Measurements from ENCODE around the gene VCL. TPM values are rescaled to one million over a fixed set of nuclear protein-coding genes. Genes with fewer than 3 reads are reported as not detected.

Gene VCL
- total and polyA plus RNA-seq, 8 donors = 90.6 to 195 (median 98.2) TPM

DNA sequence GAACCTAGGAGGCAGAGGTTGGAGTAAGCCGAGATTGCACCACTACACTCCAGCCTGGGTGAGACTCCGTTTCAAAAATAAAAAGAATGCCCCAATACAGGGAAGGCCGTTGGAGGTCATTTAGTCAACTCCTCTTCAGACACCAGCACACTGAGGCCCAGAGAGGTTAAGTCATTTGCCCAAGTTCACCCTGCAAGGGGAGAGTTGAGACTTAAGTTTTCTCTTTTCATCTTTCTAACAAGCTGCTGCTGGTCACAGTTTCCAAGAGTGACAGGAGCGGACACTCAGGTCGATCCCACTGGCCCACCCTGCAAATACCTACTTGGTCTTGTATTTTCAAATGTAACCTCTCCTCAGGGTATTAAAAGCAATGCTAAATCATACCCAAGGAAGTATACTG is 30.4 kb upstream of the VCL start:
- Histone ChIP-seq H3K27me3 (no peaks in the 10 kb centered on the region), H3K36me3 (no peaks in the 10 kb centered on the region), H3K27ac (peak overlapping the region in 1 of 2 donors; percentile 7), H3K4me1 (peaks cover 11 to 38% of the 10 kb centered on the region in 2 donors), H3K9me3 (no peaks in the 10 kb centered on the region), H3K4me3 (no peak overlapping the region)
- intact Hi-C loops (cut with DNase I) = no loop called here
- TF ChIP-seq, protein P1, sequence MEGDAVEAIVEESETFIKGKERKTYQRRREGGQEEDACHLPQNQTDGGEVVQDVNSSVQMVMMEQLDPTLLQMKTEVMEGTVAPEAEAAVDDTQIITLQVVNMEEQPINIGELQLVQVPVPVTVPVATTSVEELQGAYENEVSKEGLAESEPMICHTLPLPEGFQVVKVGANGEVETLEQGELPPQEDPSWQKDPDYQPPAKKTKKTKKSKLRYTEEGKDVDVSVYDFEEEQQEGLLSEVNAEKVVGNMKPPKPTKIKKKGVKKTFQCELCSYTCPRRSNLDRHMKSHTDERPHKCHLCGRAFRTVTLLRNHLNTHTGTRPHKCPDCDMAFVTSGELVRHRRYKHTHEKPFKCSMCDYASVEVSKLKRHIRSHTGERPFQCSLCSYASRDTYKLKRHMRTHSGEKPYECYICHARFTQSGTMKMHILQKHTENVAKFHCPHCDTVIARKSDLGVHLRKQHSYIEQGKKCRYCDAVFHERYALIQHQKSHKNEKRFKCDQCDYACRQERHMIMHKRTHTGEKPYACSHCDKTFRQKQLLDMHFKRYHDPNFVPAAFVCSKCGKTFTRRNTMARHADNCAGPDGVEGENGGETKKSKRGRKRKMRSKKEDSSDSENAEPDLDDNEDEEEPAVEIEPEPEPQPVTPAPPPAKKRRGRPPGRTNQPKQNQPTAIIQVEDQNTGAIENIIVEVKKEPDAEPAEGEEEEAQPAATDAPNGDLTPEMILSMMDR (IDR thresholded peaks at IDR 0.05) = no peak
- ATAC-seq (no peak), DNase-seq (no peak)

- Histone ChIP-seq H3K4me1 (peaks cover 11 to 38% of the 10 kb centered on the region in 2 donors), H3K27me3 (no peaks in the 10 kb centered on the region), H3K9me3 (no peaks in the 10 kb centered on the region), H3K36me3 (no peaks in the 10 kb centered on the region), H3K27ac (peak overlapping the region in 1 of 2 donors; percentile 23), H3K4me3 (no peak overlapping the region)
- TF ChIP-seq, protein P1 (IDR thresholded peaks at IDR 0.05) = no peak
- ATAC-seq (peak; percentile 9), DNase-seq (peak in 2 of 4 donors; percentile 26 to 33)
- intact Hi-C loops (cut with DNase I) = no loop called here
Measured at GRCh38 chr10:73968098-73968521, 29.8 kb upstream of the VCL start.

- DNase-seq (no peak), ATAC-seq (no peak)
- peaks cover 11 to 38% of the 10 kb centered on the region in 2 donors for H3K4me1 ChIP-seq
- H3K27me3 ChIP-seq = no peaks in the 10 kb centered on the region
- TF ChIP-seq, protein P1 (IDR thresholded peaks at IDR 0.05) = no peak
- no peaks in the 10 kb centered on the region for H3K9me3 ChIP-seq
- H3K4me3 ChIP-seq = no peak overlapping the region
- intact Hi-C loops (cut with DNase I) = no loop called here
- H3K36me3 ChIP-seq = no peaks in the 10 kb centered on the region
- H3K27ac ChIP-seq = no peak overlapping the region
Measured at GRCh38 chr10:73969224-73969841, 28.6 kb upstream of the VCL start.

DNA sequence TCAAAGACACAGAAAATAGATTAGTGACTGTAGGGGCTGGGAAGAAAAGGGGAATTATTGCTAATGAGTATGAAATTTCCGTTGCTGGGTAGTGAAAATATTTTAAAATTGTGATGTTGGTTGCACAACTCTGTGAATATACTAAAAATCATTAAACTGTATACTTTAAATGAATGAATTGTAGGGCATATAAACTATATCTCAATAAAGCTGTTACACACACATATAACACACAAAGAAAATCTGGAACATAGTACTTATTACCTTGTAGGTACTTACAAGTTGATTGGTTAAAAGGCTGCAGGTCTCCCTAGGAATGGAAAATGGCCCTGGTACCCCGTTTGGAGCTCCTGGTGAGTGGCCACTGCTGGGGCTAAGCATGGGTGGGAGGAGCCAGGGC is 27.1 kb upstream of the VCL start:
- peaks cover 7 to 32% of the 10 kb centered on the region in 2 donors for H3K4me1 ChIP-seq
- H3K4me3 ChIP-seq = no peak overlapping the region
- DNase-seq = no peak
- no peak for ATAC-seq
- TF ChIP-seq, protein P1 (IDR thresholded peaks at IDR 0.05) = no peak
- H3K36me3 ChIP-seq = no peaks in the 10 kb centered on the region
- intact Hi-C loops (cut with DNase I) = no loop called here
- H3K27me3 ChIP-seq = no peaks in the 10 kb centered on the region
- H3K27ac ChIP-seq = no peak overlapping the region
- H3K9me3 ChIP-seq = no peaks in the 10 kb centered on the region

DNA sequence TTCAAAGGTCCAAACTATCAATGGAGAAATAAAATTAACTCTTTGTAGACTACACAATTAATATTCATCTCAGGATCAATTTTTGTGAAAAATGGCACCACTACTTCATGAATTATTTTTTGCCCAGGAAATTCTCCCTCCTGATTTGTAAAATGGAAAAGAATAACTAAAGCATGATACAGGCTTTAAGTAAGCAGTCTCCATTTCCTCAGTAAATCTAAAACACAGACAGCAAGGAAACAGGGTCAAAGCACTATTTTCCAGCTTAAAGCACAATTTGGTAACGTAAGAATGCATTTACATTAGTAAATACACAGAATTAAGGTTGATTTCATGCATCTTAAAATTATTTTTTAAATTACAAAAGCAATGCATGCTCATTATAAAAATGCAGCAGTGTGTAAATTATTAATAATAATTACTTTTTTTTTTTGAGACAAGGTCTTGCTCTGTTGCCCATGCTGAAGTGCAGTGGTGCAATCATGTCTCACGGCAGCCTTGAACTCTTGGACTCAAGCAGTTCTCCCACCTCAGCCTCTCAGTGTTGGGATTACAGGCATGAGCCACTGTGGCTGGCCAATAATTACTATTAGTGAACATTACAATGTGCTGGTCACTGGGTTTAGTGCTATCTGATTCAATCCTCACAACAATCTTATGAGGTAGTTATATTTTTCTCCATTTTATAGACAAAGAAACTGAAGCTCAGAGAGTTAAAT is 26.1 kb upstream of the VCL start:
- no peak for ATAC-seq
- TF ChIP-seq, protein P1 (IDR thresholded peaks at IDR 0.05) = no peak
- Histone ChIP-seq H3K27me3 (no peaks in the 10 kb centered on the region), H3K9me3 (no peaks in the 10 kb centered on the region), H3K27ac (no peak overlapping the region), H3K4me1 (peaks cover 1 to 23% of the 10 kb centered on the region in 2 donors), H3K4me3 (no peak overlapping the region), H3K36me3 (no peaks in the 10 kb centered on the region)
- intact Hi-C loops (cut with DNase I) = no loop called here
- no peak for DNase-seq
